GM12865 (cell line): Measurements from ENCODE around the gene COX5B.

ENCODE experiments used
- DNase-seq: peaks from one replicate; pipeline ENCODE4 v3.0.0; 2010; ENCODE audit warnings: low read depth
- H3K4me3 ChIP-seq: 2 replicates; pipeline ENCODE4 v1.5.1; 2011; ENCODE audit warnings: mild to moderate bottlenecking, low read depth, low read length, control low read depth
- CTCF ChIP-seq: IDR thresholded peaks from 2 replicates; pipeline ENCODE4 v1.5.1; 2011; ENCODE audit warnings: low read length, control low read depth, low read depth, inconsistent platforms; ENCODE audit not compliant: insufficient read depth; ENCODE audit errors: missing control alignments

COX5B gene

GRCh38 chr2:97654791-97655190 is 8.9 kb downstream of the COX5B start:
- TF ChIP-seq CTCF = no peak
- DNase-seq = no peak
- H3K4me3 ChIP-seq = no peak overlapping the region

- no peak for DNase-seq
- no peak for TF ChIP-seq CTCF
- no peak overlapping the region for H3K4me3 ChIP-seq
These were observed 10.4 kb downstream of the COX5B start for GRCh38 chr2:97656129-97656755.

- no peak for DNase-seq
- H3K4me3 ChIP-seq = no peak overlapping the region
- TF ChIP-seq CTCF = no peak
These were observed 11.2 kb downstream of the COX5B start for GRCh38 chr2:97656905-97657587.

- H3K4me3 ChIP-seq = no peak overlapping the region
- no peak for DNase-seq
- TF ChIP-seq CTCF = no peak
These were observed 12.3 kb downstream of the COX5B start for GRCh38 chr2:97657986-97658690.

GRCh38 chr2:97658691-97659157 is 12.9 kb downstream of the COX5B start:
- DNase-seq = no peak
- TF ChIP-seq CTCF = no peak
- no peak overlapping the region for H3K4me3 ChIP-seq

GRCh38 chr2:97659256-97660043 is 13.6 kb downstream of the COX5B start:
- no peak overlapping the region for H3K4me3 ChIP-seq
- DNase-seq = no peak
- TF ChIP-seq CTCF = no peak
